IPS-NIHi7 (cell line): ENCODE results near the gene SEC23A.

ENCODE experiments used
- DNase-seq: peaks from one replicate; pipeline ENCODE4 v3.0.0; 2012; ENCODE audit warnings: mixed read lengths; ENCODE audit errors: extremely low spot score

Gene SEC23A

DNA sequence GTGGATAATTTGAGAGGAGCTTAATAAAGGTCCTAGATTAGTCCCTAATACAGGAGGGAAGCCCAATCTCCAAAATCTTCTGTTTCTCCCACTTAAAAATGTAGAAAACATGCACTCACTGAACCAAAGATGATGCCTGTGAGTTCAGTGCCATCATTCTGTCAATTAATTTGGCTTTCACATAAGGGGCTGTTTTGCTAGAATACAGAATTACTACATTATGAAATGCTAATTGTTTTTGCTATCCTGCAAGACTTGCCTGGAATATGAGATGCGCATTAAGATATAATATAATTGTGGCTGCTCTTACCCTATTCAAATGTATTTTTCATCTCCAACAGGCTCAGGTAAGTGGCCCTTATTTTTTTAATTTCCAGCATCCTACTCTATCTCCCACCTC is 111.7 kb downstream of the SEC23A start:
- DNase-seq = no peak

DNA sequence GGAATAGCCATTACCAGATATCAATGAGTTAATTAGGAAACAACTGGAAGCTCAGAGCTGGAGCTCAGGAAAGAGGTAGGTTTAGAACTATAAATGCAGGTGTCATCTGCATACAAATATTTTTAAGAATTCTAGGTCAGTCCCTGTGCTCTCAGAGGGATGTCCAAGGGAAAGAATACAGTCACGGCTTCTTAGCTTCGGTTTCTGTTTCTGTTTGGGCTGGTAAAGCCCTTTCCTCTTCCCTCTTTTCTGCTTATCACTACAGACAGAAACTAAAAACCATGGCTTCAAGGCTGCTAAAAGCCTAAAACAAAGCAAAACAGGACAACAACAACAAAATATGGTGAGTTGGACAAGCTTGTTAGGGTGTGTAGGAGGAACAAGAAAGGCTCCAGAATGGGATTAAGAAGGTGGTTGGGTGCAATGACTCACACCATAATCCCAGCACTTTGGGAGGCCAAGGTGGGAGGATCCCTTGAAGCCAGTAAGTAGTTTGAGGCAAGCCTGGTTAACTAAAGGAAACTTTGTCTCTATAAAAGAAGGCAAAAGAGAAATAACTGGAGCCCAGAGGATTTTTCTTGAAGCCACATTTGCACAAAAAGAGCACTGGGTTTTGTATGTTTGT is 113.0 kb downstream of the SEC23A start:
- no peak for DNase-seq

DNA sequence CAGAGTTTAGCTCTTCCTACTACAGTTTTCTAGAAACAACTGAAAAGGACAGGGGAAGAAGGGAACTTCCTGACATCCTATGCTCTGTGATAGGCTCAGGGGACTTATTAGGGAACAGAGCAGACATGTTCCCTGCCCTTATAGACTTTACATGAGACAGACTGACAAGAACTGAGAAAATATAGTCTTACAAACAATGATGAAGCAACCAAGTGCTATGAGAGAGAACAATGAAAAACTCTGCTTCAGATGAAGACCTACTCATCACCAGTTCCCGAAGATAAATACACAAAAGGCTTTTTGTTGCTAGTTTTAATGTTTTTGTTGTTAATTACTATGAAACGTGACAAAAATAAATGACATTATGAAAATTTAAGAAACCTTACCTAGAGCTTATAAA is 115.3 kb downstream of the SEC23A start:
- DNase-seq = no peak

DNA sequence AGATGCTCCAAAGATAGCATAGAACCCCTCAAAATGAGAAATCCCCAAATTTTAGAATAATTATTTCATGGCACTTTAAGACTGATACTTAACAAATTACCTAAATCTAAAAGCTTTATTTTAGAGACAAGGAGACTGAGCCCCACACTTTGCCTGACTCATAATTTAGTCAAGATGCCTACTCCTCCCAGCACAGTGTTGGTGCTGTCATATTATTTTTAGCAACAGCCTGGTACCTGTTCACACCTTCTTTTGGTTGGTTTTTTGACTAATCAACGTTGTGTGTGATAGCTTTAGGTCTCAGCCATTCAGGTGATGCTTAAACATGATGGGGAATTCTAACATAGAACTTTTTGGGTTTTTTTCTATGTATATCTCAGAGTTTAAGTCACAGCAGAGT is 120.2 kb downstream of the SEC23A start:
- no peak for DNase-seq

DNA sequence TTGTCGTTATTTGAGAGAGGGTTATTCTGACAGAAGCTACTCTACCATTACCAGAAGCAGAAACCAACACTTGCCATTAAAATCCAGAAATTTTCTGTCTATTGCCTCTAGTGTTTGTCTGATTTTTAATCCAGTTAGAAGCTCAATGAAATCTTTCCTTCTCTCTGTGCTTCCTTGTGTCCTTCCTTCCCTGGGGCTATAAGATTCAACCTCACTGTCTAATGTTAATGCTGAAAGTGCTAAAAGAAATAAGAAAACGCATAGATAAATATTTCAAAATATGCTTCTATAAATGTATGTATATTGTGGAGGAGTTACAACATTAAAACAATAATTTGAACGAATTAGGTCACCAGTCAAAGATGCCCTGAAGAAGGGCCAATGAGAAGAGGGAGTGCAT is 120.8 kb downstream of the SEC23A start:
- DNase-seq = no peak
